SU-DHL-6 (cell line): Measurements from ENCODE around the gene PTCSC3.

Experiments used
- H2AFZ ChIP-seq: fragments of 200-600 bp; sonication (generic); 2 replicates; pipeline ENCODE4 v1.6.1; 2014; ENCODE audit warnings: low read depth, mild to moderate bottlenecking, moderate library complexity, mixed read lengths, antibody characterized with exemption, low read length; ENCODE audit not compliant: severe bottlenecking
- H3F3A ChIP-seq: fragments of 200-600 bp; shearing (Covaris generic); 2 replicates; pipeline ENCODE4 v1.6.0; 2016; ENCODE audit warnings: antibody characterized with exemption, mild to moderate bottlenecking; ENCODE audit not compliant: insufficient read depth
- H3K27ac ChIP-seq: fragments of 200-600 bp; sonication (generic); 2 replicates; pipeline ENCODE4 v1.5.1; 2016; ENCODE audit warnings: low read depth, mild to moderate bottlenecking, low read length, moderate library complexity, mixed read lengths
- H3K27me3 ChIP-seq: fragments of 200-600 bp; sonication (generic), shearing (Covaris generic); 2 replicates; pipeline ENCODE4 v1.6.0; 2014; ENCODE audit warnings: mild to moderate bottlenecking, low read length
- H3K36me3 ChIP-seq: fragments of 200-600 bp; sonication (generic); 2 replicates; pipeline ENCODE4 v1.6.1; 2014; ENCODE audit warnings: mild to moderate bottlenecking, low read length, mixed read lengths
- H3K4me2 ChIP-seq: fragments of 300-600, 200-600 bp; shearing (Covaris generic), sonication (generic); 2 replicates; pipeline ENCODE4 v1.6.0; 2014; ENCODE audit warnings: low read length, low read depth, mild to moderate bottlenecking; ENCODE audit not compliant: poor library complexity, severe bottlenecking
- H3K4me3 ChIP-seq: fragments of 200-600 bp; sonication (generic); 2 replicates; pipeline ENCODE4 v1.5.1; 2014; ENCODE audit warnings: antibody characterized with exemption, low read length, mild to moderate bottlenecking, mixed read lengths; ENCODE audit not compliant: insufficient read depth, poor library complexity, severe bottlenecking
- H3K79me2 ChIP-seq: fragments of 200-600 bp; sonication (generic); 2 replicates; pipeline ENCODE4 v1.6.1; 2014; ENCODE audit warnings: mild to moderate bottlenecking, low read length, moderate library complexity; ENCODE audit not compliant: insufficient read depth
- H3K9ac ChIP-seq: fragments of 200-600 bp; sonication (generic); 2 replicates; pipeline ENCODE4 v1.7.0; 2014; ENCODE audit warnings: mild to moderate bottlenecking, low read length
- H3K9me2 ChIP-seq: fragments of 200-600 bp; sonication (generic); replicated peaks from 2 replicates; pipeline ENCODE4 v1.6.1; 2014; ENCODE audit warnings: low read length; ENCODE audit not compliant: insufficient read depth
- H3K9me3 ChIP-seq: fragments of 200-600 bp; sonication (generic); 2 replicates; pipeline ENCODE4 v1.6.1; 2014; ENCODE audit warnings: low read length, mixed read lengths; ENCODE audit not compliant: insufficient read depth
- H4K20me1 ChIP-seq: fragments of 200-600 bp; sonication (generic); 2 replicates; pipeline ENCODE4 v1.6.1; 2014; ENCODE audit warnings: low read depth, mild to moderate bottlenecking, antibody characterized with exemption, low read length, moderate library complexity, mixed read lengths
- EZH2phosphoT487 ChIP-seq: fragments of 200-600 bp; sonication (generic), shearing (Covaris generic); conservative IDR thresholded peaks from 2 replicates; pipeline ENCODE4 v1.6.1; 2018; ENCODE audit warnings: mild to moderate bottlenecking, antibody characterized with exemption, low read length, moderate library complexity, mixed read lengths
- TF ChIP-seq, protein P1 (sequence below): fragments of 200-600 bp; sonication (generic); IDR thresholded peaks from one replicate; pipeline ENCODE4 v1.5.1; 2017; ENCODE audit warnings: antibody characterized with exemption, mild to moderate bottlenecking, low read length, moderate library complexity; ENCODE audit not compliant: insufficient read depth, poor library complexity, severe bottlenecking

Gene PTCSC3

DNA sequence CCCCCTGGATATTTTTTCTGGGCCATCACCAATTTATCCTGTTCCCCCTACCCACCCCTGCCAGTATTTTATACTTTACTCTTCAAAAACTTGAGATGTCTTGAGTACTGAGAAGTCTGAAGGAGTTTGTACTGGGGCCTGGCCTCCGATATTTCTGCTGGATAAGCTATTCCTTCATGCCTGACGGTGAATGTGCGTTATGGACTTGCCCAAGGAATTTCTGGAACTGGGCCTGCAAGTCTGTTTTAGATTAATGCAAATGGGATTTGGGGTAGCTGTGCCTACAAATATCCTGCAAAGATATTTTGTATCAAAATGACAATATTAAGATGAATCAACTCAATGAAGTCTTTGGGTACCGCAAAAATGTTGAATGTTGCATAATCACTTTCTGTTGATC lies at the start of gene PTCSC3:
TSS of gene PTCSC3 (minus strand) at position 199 of the 400 bp plus-strand sequence.
- no peaks in the 10 kb centered on the region for H4K20me1 ChIP-seq
- no peaks in the 10 kb centered on the region for H3K27me3 ChIP-seq
- no peak within 1 kb of the TSS for H3K4me3 ChIP-seq
- no peaks in the 10 kb centered on the region for H3K79me2 ChIP-seq
- H3K4me2 ChIP-seq: no peak within 1 kb of the TSS
- no peaks in the 10 kb centered on the region for H3F3A ChIP-seq
- H3K36me3 ChIP-seq: no peaks in the 10 kb centered on the region
- no peak within 1 kb of the TSS for H2AFZ ChIP-seq
- H3K27ac ChIP-seq: no peak within 1 kb of the TSS
- H3K9me3 ChIP-seq: no peaks in the 10 kb centered on the region
- no peaks in the 10 kb centered on the region for H3K9me2 ChIP-seq
- TF ChIP-seq EZH2phosphoT487: no peak
- TF ChIP-seq, protein P1, sequence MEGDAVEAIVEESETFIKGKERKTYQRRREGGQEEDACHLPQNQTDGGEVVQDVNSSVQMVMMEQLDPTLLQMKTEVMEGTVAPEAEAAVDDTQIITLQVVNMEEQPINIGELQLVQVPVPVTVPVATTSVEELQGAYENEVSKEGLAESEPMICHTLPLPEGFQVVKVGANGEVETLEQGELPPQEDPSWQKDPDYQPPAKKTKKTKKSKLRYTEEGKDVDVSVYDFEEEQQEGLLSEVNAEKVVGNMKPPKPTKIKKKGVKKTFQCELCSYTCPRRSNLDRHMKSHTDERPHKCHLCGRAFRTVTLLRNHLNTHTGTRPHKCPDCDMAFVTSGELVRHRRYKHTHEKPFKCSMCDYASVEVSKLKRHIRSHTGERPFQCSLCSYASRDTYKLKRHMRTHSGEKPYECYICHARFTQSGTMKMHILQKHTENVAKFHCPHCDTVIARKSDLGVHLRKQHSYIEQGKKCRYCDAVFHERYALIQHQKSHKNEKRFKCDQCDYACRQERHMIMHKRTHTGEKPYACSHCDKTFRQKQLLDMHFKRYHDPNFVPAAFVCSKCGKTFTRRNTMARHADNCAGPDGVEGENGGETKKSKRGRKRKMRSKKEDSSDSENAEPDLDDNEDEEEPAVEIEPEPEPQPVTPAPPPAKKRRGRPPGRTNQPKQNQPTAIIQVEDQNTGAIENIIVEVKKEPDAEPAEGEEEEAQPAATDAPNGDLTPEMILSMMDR: no peak
- H3K9ac ChIP-seq: no peak within 1 kb of the TSS

DNA sequence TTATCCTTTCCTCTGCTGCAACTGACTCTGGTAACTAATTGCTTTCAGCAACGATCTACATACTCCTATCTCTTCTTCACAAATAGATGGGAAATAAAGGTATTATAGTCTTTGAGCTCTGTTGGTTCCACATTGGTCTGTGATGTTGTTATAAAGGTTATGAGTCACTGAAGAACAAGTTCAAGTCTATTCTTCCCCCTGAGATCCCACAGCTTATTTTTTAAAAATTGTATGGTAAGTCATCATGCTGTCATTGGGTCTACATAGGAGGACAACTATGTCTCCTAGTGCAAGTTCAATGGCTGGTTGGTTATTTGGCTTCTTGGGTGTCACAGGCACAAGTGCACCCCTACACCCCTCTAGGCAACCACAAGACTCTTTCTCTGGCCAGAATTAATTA lies 49.6 kb upstream of the PTCSC3 start:
- Histone ChIP-seq H3K27ac (no peak overlapping the region), H3K9me2 (no peaks in the 10 kb centered on the region), H3K36me3 (no peaks in the 10 kb centered on the region), H4K20me1 (no peaks in the 10 kb centered on the region), H3K79me2 (no peaks in the 10 kb centered on the region), H3K4me3 (no peak overlapping the region), H2AFZ (no peak overlapping the region), H3F3A (no peaks in the 10 kb centered on the region), H3K27me3 (no peaks in the 10 kb centered on the region), H3K4me2 (no peak overlapping the region), H3K9ac (no peak overlapping the region), H3K9me3 (no peaks in the 10 kb centered on the region)
- TF ChIP-seq, protein P1: no peak
- TF ChIP-seq EZH2phosphoT487: no peak

DNA sequence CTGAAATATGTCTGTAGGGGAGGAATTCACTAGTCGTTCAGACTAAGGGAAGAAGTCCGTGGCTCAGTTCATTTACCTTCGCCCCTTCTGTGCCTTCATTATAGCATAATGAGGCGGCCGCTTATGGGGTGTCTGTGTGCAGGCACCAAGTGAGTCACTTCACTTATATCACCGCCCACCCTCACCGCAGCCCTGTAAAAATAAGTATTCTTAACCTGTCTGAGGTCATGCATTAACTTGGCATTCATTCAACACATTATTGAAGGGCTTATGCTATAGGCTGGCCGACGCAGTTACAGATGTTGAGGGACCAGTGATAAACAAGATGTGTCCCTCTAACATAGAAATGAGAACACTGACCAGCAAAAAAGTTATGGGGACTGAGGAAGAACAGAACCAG lies 47.7 kb upstream of the PTCSC3 start:
- Histone ChIP-seq H3K4me2 (no peak overlapping the region), H3K9ac (no peak overlapping the region), H3K79me2 (no peaks in the 10 kb centered on the region), H4K20me1 (no peaks in the 10 kb centered on the region), H3K9me2 (no peaks in the 10 kb centered on the region), H3K27me3 (no peaks in the 10 kb centered on the region), H3K36me3 (no peaks in the 10 kb centered on the region), H3K9me3 (no peaks in the 10 kb centered on the region), H3K27ac (no peak overlapping the region), H3F3A (no peaks in the 10 kb centered on the region), H2AFZ (no peak overlapping the region), H3K4me3 (no peak overlapping the region)
- TF ChIP-seq EZH2phosphoT487: no peak
- TF ChIP-seq, protein P1: no peak

DNA sequence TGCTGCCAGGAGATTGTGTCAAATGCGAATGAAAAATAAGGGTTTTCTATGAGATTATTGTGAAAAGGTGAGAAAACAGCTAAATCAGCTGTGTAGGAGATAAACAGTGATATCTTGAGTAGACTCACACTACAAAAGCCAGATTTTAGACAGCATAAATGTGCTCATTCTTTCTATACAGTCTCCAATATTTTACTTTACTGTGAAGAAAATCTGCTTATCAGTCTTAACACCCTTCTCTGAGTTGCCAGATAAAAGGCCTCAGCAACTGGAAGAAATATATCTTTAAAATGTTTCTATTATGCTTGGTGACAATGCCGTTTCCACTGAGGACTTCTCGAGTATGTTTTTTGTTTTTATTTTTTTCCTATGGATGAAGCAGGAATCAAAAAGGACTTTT lies 47.0 kb upstream of the PTCSC3 start:
- no peaks in the 10 kb centered on the region for H3K27me3 ChIP-seq
- no peak overlapping the region for H2AFZ ChIP-seq
- H3K36me3 ChIP-seq: no peaks in the 10 kb centered on the region
- no peak overlapping the region for H3K9ac ChIP-seq
- no peak overlapping the region for H3K27ac ChIP-seq
- TF ChIP-seq, protein P1: no peak
- no peak for TF ChIP-seq EZH2phosphoT487
- H3K9me3 ChIP-seq: no peaks in the 10 kb centered on the region
- H3F3A ChIP-seq: no peaks in the 10 kb centered on the region
- H3K9me2 ChIP-seq: no peaks in the 10 kb centered on the region
- H3K4me2 ChIP-seq: no peak overlapping the region
- H3K79me2 ChIP-seq: no peaks in the 10 kb centered on the region
- H4K20me1 ChIP-seq: no peaks in the 10 kb centered on the region
- no peak overlapping the region for H3K4me3 ChIP-seq
